Suppressor macrophage (primary cell): ENCODE measurements around the gene PARD3B.

Source experiments
- DNase-seq, 4 experiments: peaks; one replicate each; pipeline ENCODE4 v3.0.0-alpha.2; 2020 to 2022

PARD3B gene

GRCh38 chr2:204705243-204705932 lies 160.1 kb downstream of the PARD3B start:
- DNase-seq = no peak

- DNase-seq = no peak
Measured at GRCh38 chr2:204706939-204707338, 161.7 kb downstream of the PARD3B start.

GRCh38 chr2:204713211-204713610 lies 167.9 kb downstream of the PARD3B start:
- no peak for DNase-seq

GRCh38 chr2:204715361-204715760 lies 170.1 kb downstream of the PARD3B start:
- DNase-seq = no peak

- DNase-seq = no peak
Measured at GRCh38 chr2:204717591-204717990, 172.3 kb downstream of the PARD3B start.

- no peak for DNase-seq
Measured at GRCh38 chr2:204718607-204719006, 173.3 kb downstream of the PARD3B start.

- DNase-seq = no peak
Measured at GRCh38 chr2:204720874-204721273, 175.6 kb downstream of the PARD3B start.

GRCh38 chr2:204722207-204722606 lies 176.9 kb downstream of the PARD3B start:
- no peak for DNase-seq

- peak; percentile 8 to 38 (median 22) for DNase-seq
Measured at GRCh38 chr2:204722691-204723090, 177.4 kb downstream of the PARD3B start.

- no peak for DNase-seq
Measured at GRCh38 chr2:204725693-204726360, 180.6 kb downstream of the PARD3B start.

GRCh38 chr2:204726831-204727230 lies 181.6 kb downstream of the PARD3B start:
- no peak for DNase-seq

GRCh38 chr2:204727368-204727767 lies 182.1 kb downstream of the PARD3B start:
- DNase-seq = no peak

- DNase-seq = no peak
Measured at GRCh38 chr2:204730603-204731002, 185.3 kb downstream of the PARD3B start.

GRCh38 chr2:204732019-204732418 lies 186.7 kb downstream of the PARD3B start:
- no peak for DNase-seq

GRCh38 chr2:204737296-204737695 lies 192.0 kb downstream of the PARD3B start:
- DNase-seq = no peak

GRCh38 chr2:204738721-204739120 lies 193.4 kb downstream of the PARD3B start:
- DNase-seq = no peak

GRCh38 chr2:204743393-204743960 lies 198.2 kb downstream of the PARD3B start:
- no peak for DNase-seq

- no peak for DNase-seq
Measured at GRCh38 chr2:204744506-204744905, 199.2 kb downstream of the PARD3B start.

- DNase-seq = no peak
Measured at GRCh38 chr2:204748286-204748685, 203.0 kb downstream of the PARD3B start.

GRCh38 chr2:204749319-204749718 lies 204.0 kb downstream of the PARD3B start:
- DNase-seq = no peak

- no peak for DNase-seq
Measured at GRCh38 chr2:204750389-204750788, 205.1 kb downstream of the PARD3B start.

GRCh38 chr2:204751472-204751871 lies 206.2 kb downstream of the PARD3B start:
- no peak for DNase-seq

- no peak for DNase-seq
Measured at GRCh38 chr2:204753841-204754240, 208.6 kb downstream of the PARD3B start.

- DNase-seq = no peak
Measured at GRCh38 chr2:204754898-204755297, 209.6 kb downstream of the PARD3B start.
